ENCODE results near the gene MPV17.
"Not testable (repeated sequence)": the region's sequence is repeated elsewhere in the genome, so short reads cannot be mapped to it uniquely, and the experiment has no call there.

Gene MPV17

DNA sequence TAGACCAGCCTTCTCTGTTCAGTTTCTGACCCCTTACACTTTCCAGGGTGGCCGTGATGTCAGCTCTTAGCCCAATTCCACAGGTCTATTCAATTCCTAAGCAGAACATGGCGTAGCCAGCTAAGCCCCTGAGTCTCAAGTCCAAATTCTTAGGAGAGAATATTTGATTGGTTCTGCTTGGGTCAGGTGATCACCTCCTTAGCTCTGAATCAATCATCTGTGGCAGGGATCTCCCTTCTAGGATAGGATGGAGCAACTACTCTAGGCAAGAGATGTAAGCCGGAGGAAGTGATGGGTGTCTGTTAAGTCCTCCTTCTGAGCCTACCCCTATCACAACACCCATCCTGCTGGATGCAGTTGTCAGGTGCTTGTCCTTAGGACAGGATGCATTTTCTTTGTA is 25.7 kb downstream of the MPV17 start:
- no peak for DNase-seq

DNA sequence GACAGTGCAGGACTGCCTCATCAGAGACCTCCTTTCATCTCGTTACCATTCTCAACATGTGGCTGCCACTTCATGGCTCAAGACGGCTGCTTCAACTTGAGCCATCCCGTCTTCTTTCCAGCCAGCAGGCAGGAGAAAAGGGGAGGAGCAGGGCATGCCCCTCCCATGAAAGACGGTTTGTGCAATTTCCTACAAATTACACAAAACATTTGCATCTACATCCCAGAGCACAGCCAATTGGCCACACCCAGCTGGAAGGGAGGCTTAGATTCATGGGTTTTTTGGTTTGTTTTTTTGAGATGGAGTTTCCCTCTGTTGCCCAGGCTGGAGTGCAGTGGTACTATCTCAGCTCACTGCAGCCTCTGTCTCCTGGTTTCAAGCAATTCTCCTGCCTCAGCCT is 26.4 kb downstream of the MPV17 start:
- peak in 2 of 4 experiments; percentile 26 to 30 for DNase-seq

DNA sequence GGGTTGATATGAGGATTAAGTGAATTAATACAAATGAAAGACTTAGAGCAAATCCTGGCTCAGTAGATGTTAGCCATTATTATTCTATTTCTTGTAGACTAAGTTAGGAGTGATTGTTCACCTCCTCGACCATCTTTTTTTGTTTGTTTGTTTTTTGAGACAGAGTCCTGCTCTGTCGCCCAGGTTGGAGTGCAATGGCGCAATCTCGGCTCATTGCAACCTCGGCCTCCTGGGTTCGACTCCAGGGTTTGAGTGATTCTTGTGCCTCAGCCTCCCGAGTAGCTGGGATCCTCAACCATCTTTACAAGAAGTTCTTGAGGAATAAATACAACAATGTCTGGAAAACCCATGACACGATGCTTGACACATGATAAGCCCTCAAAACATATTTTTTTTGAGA is 28.0 kb downstream of the MPV17 start:
- no peak for DNase-seq

DNA sequence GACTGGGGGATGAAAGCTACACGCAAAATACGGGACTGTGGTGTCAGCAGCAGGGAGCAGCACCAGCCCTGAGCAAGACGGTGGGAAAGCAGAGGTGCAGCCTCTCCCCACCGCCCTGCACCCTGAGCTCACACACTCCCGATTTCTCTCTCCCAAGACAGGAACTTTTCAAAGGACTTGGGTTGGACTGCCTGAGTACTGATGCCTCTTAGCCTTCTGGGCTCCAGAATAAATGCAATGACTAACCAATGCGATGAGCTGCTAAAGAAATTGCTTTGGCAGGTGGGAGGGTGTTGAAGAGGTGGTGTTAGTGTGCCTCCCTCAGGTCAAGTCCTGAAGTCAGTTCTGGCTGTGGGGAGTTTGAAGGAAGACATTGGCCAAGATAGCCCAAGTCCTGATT is 31.0 kb downstream of the MPV17 start:
- DNase-seq, result no peak

DNA sequence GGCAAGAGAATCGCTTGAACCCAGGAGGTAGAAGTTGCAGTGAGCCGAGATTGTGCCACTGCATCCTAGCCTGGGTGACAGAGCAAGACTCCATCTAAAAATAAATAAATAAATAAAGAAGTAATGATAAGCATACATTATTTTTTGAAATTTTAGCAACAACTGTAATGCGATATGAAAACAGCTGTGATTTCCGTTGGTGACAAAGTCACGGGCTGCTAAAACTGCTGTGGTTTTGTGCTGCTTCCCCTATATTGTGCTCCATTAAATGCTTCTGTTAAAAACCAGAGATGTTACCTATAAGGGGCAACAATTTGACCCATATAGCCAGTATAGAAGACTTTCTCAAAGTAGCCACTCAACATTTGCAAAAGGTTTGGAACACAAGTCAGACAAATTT is 32.3 kb downstream of the MPV17 start:
- DNase-seq, result no peak

DNA sequence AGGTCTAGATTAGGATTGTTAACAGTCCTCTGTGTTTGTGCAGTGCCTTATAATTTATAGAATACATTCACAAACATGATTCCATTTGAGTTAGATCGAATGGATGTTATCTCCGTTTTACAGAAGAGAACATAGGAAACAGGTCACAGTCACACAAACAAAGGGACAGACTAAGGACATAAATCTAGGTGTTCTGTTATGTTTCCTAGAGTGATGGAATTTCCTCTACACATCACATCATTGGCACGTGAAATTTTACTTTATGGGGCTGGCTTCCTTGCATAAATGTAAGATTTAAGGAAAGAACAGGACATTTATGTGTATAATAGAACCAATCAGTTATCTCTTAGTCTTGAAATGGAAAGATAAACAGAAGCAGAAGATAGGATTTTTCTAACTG is 34.3 kb downstream of the MPV17 start:
- no peak for DNase-seq

DNA sequence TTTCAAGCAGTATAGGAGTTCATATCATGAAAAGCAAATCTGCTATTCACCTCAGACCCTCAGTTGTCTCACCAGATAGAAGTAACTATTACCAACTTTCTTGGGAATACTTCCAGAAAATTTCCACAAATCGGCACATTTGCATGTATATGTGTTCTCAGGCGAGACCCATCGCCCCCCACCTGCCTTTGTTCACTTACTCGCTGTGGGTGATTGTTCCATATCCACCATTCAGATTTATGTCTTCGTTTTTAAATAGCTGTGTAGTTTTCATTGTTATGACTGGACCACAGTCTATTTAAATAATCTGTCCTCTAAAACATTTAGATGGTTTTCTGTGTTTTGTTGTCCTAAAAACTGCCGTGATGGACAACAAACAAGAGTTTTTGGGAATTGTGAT is 37.4 kb downstream of the MPV17 start:
- no peak for DNase-seq

DNA sequence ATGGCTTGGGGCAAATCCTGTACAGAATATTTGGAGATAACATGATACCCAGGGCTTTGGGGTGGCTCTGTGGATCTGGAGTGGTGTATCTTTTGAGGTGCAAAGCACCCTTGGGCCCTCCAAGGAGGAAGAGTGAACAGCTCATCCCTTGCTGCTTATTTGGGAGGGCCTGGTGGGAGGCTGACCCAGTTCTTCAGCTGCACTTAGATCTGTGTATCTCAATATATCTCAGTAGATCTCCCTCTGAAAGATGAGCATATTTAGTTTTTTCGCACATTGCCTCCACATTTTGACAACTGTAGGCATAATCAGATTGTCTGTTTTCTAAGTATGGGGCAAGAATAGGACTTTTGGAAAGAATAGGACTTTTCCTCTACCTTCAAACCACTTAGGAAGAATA is 37.9 kb downstream of the MPV17 start:
- no peak for DNase-seq

DNA sequence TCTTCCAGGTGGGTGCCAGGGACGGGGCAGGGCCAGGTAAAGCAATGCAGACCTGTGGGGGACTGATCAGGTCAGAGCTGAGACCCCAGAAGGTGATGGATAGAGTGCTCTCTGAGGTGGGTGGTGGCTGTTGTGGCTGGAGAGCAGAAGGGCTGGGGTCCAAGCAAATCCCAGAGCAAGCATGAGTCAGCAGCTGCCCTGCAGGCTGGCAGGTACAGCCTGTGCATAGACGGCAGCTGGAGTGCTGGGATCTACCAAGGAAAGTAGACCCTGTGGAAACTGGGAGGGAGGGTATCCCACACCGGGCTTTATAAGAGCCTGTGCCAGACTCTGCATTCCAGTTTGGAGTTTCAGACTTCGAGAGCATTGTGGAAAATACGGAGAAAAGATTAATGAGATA is 40.0 kb downstream of the MPV17 start:
- DNase-seq, result no peak

DNA sequence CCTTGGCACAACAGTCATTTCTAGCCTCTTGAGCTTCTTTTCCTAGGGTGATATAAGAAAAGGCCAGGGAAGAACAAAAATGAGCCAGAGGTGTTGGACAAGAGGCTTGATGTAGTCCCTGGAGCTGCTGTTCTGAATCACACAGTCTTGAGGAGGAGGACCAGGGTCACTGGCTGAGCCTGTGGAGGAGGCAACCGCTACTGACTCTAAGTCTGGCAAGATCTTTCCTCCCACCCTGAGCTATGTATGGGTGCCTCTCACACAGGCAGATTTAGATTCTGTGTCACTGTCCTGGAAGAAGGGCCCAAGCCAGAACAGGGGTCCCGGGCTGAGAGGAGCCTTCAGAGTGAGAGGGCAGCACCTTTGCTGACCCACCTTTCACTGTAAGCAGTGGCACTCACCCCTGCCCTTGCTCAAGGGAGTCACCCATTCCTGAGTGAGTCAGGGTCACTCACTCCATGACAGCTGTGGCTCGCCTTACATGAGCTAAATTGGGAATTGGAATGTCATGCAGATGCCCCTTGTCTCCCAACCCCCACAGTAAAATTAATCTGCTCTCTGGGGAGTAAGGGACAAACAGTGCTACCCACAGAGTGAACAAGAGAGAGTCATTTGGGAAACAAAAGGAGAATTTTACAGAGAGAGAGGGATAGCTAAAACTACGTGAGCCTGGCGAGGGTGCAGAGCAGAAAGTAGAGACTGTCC is 40.9 kb downstream of the MPV17 start, which contains the start of gene TRIM54:
TRIM54 (plus strand) TSS at position 575 of the 705 bp plus-strand sequence. CDS start 303 bp downstream, outside the sequence.
- peak; percentile 55 to 73 (median 68) for DNase-seq

DNA sequence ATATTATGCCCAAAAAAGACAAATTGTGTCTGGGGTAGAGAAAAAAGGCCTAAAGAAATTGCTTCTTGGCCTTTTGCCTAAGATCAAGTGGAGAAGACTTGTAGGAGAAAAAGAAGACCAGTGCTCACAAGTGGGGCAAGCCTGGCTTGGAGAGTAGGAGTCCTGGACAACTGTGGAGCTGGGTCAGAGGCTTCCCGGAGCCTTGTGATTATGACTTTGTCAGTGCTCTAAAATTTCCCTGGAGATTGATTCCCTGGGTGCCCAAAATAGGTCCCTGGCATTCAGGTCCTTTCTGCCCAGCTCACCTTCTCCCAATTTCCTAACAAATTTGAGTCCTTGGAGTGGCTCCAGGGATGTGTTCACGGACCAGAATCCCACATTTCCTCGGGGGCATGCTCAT is 41.5 kb downstream of the MPV17 start:
- peak in 1 of 4 experiments; percentile 30 for DNase-seq

DNA sequence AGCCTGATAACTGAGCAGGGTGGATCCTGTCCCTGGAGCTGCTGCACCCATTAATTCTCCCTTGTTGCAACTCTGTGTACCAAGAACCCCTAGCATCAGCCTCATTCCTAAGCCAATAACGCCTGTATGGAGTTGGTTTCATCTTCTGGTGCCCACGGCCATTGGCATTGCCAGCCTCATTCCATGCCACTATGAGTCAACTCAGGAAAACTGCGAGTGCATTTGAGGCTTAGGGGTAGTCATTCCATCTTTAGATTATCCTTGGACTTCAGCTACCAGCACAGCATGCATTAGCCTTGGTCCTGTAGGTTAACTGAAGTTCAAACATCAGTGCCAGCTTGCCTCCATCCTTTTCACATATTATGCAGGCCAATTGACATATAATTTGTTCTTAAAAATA is 42.1 kb downstream of the MPV17 start:
- DNase-seq, result no peak

DNA sequence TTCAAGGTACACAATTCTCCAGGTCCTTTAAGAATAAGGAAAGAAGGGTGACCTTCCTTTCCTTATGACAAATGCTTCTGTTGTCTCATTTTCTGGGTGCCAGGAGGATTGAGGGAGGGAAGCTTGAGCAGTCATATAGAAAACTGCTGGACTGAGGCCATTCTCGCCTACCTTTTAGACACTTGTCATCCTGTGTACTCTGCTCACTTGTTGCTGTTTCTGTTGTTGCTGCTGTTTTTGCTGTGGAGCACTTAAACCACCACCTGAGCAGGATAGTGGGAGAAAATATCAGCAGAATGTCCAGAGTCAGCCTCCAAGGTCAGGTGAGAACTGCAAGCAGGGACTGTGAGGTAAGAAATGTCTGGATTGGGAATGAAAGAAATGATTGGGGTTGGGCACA is 44.9 kb downstream of the MPV17 start:
- DNase-seq, result no peak

DNA sequence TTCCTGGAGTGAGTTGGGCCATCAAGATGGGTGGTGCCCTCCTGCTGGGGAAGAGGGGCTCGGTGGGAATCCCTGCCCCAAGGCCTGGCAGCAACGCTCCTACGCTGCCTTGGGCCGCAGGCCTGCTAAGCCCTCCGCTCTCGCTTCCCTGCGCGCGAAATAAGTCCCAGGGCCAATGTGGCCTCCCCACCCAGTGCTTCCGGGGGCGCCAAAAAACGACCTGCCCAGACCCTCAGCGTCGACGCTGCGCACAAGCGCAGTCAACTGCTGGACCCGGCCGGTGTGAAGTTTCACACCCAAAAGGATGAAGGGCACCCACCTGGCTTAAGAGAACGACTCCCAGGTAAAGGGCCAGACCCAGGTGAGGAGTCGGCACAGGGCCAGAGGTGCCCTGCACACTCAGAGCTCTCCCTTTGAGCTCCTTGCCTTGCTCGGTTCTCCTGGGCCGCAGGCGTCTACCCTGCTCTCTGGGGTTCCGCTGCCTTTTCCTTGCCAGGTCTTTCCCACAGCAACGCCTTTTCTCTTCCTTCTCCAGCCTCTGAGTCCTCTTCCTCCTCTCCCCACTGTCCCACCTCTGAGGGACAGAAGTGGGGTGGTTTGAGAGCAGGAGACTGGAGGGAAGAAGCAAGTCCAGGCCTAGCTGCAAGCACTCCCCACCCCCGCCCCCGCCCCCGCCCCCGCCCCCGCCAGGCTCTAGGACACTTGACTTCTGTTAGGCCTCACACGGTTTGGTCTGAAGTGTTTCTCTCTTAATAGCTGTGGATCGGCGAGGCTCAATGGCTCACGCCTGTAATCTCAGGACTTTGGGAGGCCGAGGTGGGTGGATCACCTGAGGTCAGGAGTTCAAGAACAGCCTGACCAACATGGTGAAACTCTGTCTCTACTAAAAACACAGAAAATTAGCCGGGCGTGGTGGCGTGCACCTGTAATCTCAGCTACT is 47.4 kb downstream of the MPV17 start, which contains the start of gene DNAJC5G:
DNAJC5G (plus strand) TSS at position 223 of the 940 bp plus-strand sequence. CDS start 1,296 bp downstream, outside the sequence.
- no peak for DNase-seq

DNA sequence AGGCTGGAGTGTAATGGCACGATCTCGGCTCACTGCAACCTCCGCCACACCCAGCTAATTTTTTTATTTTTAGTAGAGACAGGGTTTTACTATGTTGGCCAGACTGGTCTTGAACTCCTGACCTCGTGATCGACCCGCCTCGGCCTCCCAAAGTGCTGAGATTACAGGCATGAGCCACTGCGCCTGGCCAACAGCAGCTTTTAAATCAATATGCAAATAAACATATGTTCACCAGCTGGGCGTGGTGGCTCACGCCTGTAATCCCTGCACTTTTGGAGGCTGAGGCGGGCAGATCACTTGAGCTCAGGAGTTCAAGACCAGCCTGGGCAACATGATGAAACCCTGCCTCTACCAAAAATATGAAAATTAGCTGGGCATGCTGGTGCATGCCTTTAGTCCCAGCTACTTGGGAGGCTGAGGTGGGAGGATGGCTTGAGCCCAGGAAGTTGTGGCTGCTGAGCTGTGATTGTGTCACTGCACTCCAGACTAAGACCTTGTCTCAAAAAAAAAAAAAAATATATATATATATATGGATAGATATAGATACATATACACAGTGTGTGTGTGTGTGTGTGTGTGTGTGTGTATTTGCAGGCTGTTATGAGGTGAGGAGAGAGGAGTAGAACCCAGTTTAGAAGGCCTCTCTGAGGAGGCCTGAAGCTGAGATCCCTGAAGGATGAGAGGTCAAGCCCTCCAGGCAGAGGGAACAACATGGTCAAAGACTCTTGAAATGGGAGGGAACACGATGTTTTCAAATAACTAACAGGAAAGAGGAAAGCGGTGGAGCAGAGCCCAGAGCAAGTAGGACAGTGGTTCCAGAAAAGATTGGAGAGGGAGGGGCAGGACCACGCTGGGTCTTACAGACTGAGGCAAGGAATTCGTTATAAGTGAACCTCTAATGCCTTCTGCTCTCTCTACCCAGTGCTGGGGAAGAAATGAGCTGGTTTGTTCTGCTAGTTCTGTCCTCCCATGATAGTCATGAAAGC is 50.1 kb downstream of the MPV17 start:
- peak in 3 of 4 experiments; percentile 31 to 54 (median 36) for DNase-seq

DNA sequence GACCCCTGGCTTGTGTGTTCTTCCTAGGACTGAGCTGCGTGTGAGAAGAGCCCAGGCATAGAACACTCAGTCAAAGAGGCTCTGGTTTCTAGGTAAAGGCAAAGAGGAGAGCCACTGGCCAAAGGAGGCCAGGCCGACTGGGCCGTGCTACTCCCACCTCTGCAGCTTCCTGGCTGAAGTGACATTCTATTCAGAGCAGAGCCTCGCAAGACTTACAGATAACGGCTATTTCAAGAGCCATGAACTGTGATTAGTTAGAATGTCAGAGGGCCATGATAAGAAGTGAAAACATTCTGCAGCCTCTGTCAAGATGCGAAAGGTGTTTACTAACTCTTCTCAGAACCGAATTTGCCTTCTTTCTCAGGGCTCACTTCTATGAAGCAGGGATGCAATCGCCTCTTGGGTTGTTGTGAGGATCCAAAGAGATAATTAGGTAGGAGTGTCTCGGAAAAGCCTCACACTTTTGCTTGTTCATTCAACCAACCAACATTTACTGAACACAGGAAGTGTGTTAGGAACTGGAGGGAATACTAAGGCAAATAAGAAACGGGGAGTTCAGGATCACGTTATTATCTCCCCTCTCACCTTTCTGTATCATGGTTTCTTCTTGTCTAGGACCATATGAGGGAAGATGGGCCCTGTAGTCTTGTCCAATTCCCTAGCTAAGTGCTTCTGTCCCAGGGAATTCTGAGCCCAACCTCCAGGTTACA is 51.1 kb downstream of the MPV17 start:
- DNase-seq, result no peak

DNA sequence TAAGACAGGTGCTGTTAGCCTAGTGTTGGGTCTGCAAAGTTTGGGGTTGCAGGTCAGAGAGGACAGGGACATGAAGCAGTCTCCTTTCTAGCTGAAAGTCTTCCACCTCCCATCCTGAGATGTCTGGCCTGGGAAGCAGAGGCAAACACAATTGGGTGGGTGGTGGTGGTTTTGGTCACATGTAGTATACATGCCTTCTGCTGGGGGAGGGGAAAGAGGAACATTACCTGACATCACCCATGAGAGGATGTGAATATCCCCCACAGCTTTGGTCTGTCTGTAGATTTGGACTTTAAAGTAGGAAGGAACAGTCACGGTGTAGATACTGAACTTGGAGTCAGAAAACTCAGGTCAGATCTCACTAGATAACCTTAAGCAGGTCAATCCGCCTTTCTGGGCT is 52.2 kb downstream of the MPV17 start:
- DNase-seq, result peak; percentile 73 to 83 (median 81)

DNA sequence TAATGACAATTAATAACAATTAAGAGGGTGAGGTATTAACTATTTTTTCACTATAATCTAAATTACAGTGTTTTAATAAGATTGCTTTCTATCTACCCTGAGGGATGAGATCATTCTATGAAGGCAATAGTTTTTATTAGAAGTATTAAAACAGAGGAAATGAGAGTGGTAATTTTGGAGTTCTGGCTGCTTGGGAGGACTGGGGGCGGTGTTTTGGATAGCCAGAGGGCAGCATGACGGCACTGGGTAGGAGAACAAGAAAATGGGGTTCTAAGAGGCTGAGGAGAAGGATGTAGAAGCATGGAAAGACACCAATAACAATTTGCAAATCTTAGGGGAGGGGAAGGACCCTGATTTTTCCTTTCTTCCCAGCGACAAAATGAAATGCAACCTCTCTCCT is 52.8 kb downstream of the MPV17 start:
- peak in 3 of 4 experiments; percentile 41 to 57 (median 42) for DNase-seq

DNA sequence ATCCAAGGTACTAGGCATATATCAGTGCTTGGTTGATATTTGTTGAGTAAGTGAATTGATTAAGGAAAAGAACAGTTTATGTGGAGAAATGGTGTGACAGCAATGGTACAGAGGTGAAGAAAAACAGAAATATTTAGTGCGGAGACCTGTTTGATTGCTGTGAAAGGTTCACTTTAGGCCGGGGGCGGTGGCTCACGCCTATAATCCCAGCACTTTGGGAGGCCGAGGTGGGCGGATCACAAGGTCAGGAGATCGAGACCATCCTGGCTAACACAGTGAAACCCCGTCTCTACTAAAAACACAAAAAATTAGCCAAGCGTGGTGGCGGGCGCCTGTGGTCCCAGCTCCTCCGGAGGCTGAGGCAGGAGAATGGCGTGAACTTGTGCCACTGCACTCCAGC is 54.6 kb downstream of the MPV17 start:
- DNase-seq, result not testable (repeated sequence)

DNA sequence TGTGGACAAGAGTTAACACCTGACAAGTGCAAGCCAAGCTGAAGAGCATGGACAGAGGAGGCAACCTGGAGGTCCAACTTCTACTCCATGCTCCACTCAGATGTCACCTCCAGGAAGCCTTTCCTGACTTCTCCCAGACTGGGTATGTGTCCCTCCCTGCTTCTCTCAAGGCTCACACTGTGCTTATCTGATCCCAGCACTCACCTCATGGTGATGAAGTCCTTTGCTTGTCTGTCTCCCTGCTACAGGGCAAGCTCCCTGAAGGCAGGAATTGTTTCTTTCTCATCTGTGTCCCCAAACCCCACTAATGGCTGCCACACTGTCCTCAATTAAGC is 57.4 kb downstream of the MPV17 start:
- no peak for DNase-seq

DNA sequence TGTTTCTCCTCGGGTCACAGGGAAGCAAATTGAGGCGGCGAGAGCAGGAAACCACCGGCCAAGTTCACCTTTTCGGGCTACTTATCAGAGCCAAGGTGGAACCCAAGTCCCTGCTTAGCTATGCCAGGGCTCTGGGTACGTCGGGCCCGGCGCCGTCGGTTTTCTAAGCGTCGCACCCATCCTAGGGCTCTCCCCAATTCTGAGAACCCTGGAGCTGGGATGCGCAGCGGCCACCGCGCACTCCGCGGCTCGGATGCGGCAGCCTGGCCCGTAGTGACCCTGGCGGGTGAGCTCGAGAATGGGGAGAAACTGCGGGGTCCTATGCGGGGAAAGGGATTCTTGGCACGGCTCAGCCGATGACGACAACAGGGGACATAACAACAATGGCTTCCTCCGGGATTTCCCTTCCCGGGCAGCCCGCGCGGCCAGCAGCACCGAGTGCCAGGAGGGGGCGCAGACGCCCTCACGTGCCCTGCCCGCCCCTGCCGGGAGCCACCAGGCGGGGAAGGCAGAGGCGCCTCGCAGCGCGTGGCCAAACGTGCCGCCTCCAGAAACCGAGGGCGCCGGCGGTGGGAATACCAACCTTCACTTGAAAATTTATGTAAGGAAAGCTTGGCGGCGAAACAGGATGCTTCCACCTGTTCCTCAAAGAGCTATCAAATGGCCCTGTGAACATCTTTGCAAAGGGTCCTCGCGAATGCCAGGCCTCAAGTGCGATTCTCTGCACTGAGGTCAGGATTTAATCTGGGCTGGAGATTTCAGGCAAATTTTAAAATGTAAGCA is 58.0 kb downstream of the MPV17 start:
- DNase-seq, result peak; percentile 65 to 88 (median 74)
